Body of pancreas (tissue), 4 donors: ENCODE measurements around the gene KRTAP5-1. TPM values are rescaled to one million over a fixed set of nuclear protein-coding genes. Genes with fewer than 3 reads are reported as not detected.
"Not testable (repeated sequence)": the region's sequence is repeated elsewhere in the genome, so short reads cannot be mapped to it uniquely, and the experiment has no call there.

Source experiments
- ATAC-seq: fragments of 150-250 bp; one replicate; pipeline ENCODE4 v1.9.1; 2016
- DNase-seq, 4 donors: peaks; one replicate each; pipeline ENCODE4 v3.0.0-alpha.2; 2019
- H3K27ac ChIP-seq, 4 donors: fragments of 200-600 bp; sonication (generic); 1 replicate in 3 of 4; 2 replicates in 1 of 4; pipeline versions ENCODE4 v1.5.1 to v1.6.1; 2016 to 2019; ENCODE audit warnings: mild to moderate bottlenecking in 1 of 4, mixed read lengths in 1 of 4, moderate library complexity in 1 of 4
- H3K27me3 ChIP-seq, 2 donors: fragments of 200-600 bp; sonication (generic); one replicate each; pipeline ENCODE4 v1.6.0; 2016; ENCODE audit warnings: mild to moderate bottlenecking in 1 of 2
- H3K36me3 ChIP-seq, 2 donors: fragments of 200-600 bp; sonication (generic); replicated peaks in 1 of 2; 2 replicates each; pipeline ENCODE4 v1.5.1; 2016; ENCODE audit warnings: low read depth in 2 of 2; ENCODE audit not compliant: insufficient read depth in 1 of 2
- H3K4me1 ChIP-seq: fragments of 200-600 bp; sonication (generic); one replicate; pipeline ENCODE4 v1.6.0; 2016
- H3K4me3 ChIP-seq, 2 donors: fragments of 200-600 bp; sonication (generic); 1 replicate in 1 of 2; 2 replicates in 1 of 2; pipeline ENCODE4 v1.5.1; 2016 to 2019
- H3K9me3 ChIP-seq, 3 donors: fragments of 200-600 bp; sonication (generic); 1 replicate in 2 of 3; 2 replicates in 1 of 3; pipeline ENCODE4 v1.5.1; 2016
- CTCF ChIP-seq, 7 experiments: fragments of 450-650 bp in 4 of 7; fragments of 200-600 bp in 3 of 7; sonication (generic) in 3 of 7; IDR thresholded peaks; one replicate each; pipeline ENCODE4 v1.5.1; 2016 to 2019; ENCODE audit warnings: antibody characterized with exemption in 7 of 7
- POLR2A ChIP-seq, 3 donors: fragments of 450-650 bp; IDR thresholded peaks; one replicate each; pipeline ENCODE4 v1.6.1; 2016; ENCODE audit warnings: antibody characterized with exemption in 3 of 3, mild to moderate bottlenecking in 2 of 3
- WGBS, 2 donors: methylation state at CpG; one replicate each; pipeline ENCODE4 v1.1.5; 2017; 5-methylcytosine and 5-hydroxymethylcytosine counted together
- intact Hi-C: fragments of 100-400 bp; cut with DNase I; formaldehyde crosslinking; loops from one replicate; pipeline ENCODE4 v1.15.1; 2023
- total RNA-seq, 2 donors: library from RNA; depleted of rRNA; stranded (reverse); fragments of >200 nt; gene quantifications; one replicate each; pipeline ENCODE4 v1.1.0, GENCODE V29; 2016

Gene KRTAP5-1
- not detected for total RNA-seq

- H3K4me3 ChIP-seq, DNase-seq, H3K36me3 ChIP-seq, H3K4me1 ChIP-seq, H3K27ac ChIP-seq, intact Hi-C loops, H3K9me3 ChIP-seq, ATAC-seq, H3K27me3 ChIP-seq: not testable (repeated sequence)
- WGBS, 2 donors = 66% methylated on average over 5 of the region's 9 CpGs; no CpG with 5 or more reads in 1 of the 2 donors
These were observed at the start of gene KRTAP5-1 for GRCh38 chr11:1584661-1585370. KRTAP5-1 (minus strand) TSS chr11:1585283; CDS start chr11:1585249, 34 bp downstream.

- Histone ChIP-seq H3K36me3 (no peaks in the 10 kb centered on the region), H3K4me1 (peaks cover 13% of the 10 kb centered on the region), H3K27ac (no peak overlapping the region), H3K27me3 (no peaks in the 10 kb centered on the region), H3K4me3 (no peak overlapping the region), H3K9me3 (no peaks in the 10 kb centered on the region)
- DNase-seq = no peak
- TF ChIP-seq CTCF (IDR thresholded peaks at IDR 0.05) (no peak), POLR2A (IDR thresholded peaks at IDR 0.05) (no peak)
- intact Hi-C loops = no loop called here
- ATAC-seq = no peak
- WGBS, 2 donors = 89 to 90% methylated on average over 8 to 10 of the region's 10 CpGs
These were observed 48.8 kb upstream of the KRTAP5-1 start for GRCh38 chr11:1633864-1634263.

GRCh38 chr11:1632053-1632714 lies 47.1 kb upstream of the KRTAP5-1 start:
- Histone ChIP-seq H3K36me3 (no peaks in the 10 kb centered on the region), H3K4me3 (no peak overlapping the region), H3K27ac (peak overlapping the region in 1 of 4 donors; percentile 55), H3K27me3 (no peaks in the 10 kb centered on the region), H3K9me3 (no peaks in the 10 kb centered on the region), H3K4me1 (peaks cover 15% of the 10 kb centered on the region)
- DNase-seq (peak; percentile 66 to 84 (median 80)), ATAC-seq (peak; percentile 85)
- intact Hi-C loops = no loop called here
- TF ChIP-seq POLR2A (IDR thresholded peaks at IDR 0.05) (peak in 2 of 3 donors; percentile 26 to 49), CTCF (IDR thresholded peaks at IDR 0.05) (no peak)
- 31 to 39% methylated on average over 5 to 11 of the region's 11 CpGs for WGBS, 2 donors

GRCh38 chr11:1631066-1631568 lies 46.0 kb upstream of the KRTAP5-1 start:
- no peak for ATAC-seq

More at GRCh38 chr11:1631066-1631568, 46.0 kb upstream of the KRTAP5-1 start:
- TF ChIP-seq POLR2A (IDR thresholded peaks at IDR 0.05) = no peak
- no peak for TF ChIP-seq CTCF (IDR thresholded peaks at IDR 0.05)
- Histone ChIP-seq H3K36me3 (no peaks in the 10 kb centered on the region), H3K27me3 (no peaks in the 10 kb centered on the region), H3K4me3 (no peak overlapping the region), H3K9me3 (no peaks in the 10 kb centered on the region), H3K27ac (no peak overlapping the region), H3K4me1 (peaks cover 15% of the 10 kb centered on the region)
- intact Hi-C loops = no loop called here
- WGBS, 2 donors = 77 to 86% methylated on average over 12 to 13 of the region's 13 CpGs
- DNase-seq = no peak
